IMR-90 (cell line): ENCODE measurements around the gene SRCAP. TPM values are rescaled to one million over a fixed set of nuclear protein-coding genes. Genes with fewer than 3 reads are reported as not detected.

Experiments used
- CHD1 ChIP-seq: IDR thresholded peaks from 2 replicates; pipeline ENCODE4 v1.6.1; 2012; ENCODE audit warnings: low read depth, low read length, improper control_type of control experiment
- CTCF ChIP-seq: conservative IDR thresholded peaks from 2 replicates; pipeline ENCODE4 v1.5.1; 2012; ENCODE audit warnings: mild to moderate bottlenecking, low read depth, low read length, improper control_type of control experiment
- polyA plus RNA-seq, 3 experiments: library from polyadenylated mRNA; depleted of rRNA; stranded (reverse); fragments of >200 nt; gene quantifications; 2 replicates each; pipeline ENCODE4 v1.2.3, GENCODE V29; 2012; ENCODE audit warnings: low replicate concordance in 1 of 3
- total RNA-seq: library from RNA; depleted of rRNA; stranded (reverse); fragments of >200 nt; gene quantifications from 2 replicates; pipeline ENCODE4 v1.2.3, GENCODE V29; 2012

Gene SRCAP
- total and polyA plus RNA-seq, 2 of the 4 experiments (the other 2 are of a cell fraction), result 4.5 to 8.2 TPM

DNA sequence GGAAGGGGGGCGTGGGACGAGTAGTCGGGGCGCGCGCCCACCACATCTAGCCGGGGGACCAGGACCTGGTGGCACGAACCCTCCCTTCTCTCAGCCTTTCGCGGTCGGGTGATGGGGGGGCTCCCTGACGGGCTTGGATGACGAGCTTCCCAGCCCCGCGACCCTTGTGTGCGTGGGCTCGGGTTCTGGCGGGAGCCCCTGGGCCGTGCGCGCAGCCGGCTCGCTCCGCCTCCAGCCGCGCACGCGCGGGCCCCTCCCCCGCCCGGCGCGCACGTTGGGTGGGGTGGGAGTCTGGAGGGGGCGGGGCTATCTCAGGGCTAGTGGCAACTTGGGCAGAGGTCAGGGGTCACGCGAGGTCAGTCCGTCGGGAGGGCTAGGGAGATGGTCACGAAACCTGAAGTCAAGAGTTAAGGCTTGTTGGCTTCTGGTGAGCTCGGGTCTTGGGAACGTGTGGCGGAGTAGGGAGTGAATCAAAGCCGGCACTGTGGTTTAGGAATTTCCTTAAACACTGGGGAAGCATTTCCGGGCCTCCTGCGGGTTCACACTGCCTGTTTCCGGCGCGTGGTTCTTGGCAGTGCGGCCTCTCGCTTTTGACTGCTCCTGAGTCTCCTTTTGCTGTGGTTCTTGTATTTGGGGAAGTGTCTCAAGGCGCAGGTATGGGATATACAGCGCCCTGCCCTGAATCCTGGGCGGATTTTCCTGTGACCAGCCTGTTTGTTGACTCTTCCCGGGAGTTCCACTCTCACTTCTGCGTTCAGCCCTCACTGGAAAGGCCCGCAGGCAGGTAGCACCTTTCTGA lies at the start of gene SRCAP (continued):
- TF ChIP-seq CTCF, result no peak
- TF ChIP-seq CHD1, result no peak
